ENCODE data around the gene RABIF. TPM values are rescaled to one million over a fixed set of nuclear protein-coding genes. Genes with fewer than 3 reads are reported as not detected.

RABIF gene
- total RNA-seq, 4 donors from 2014 or later: 2.9 to 4.5 (median 3.2) TPM

DNA sequence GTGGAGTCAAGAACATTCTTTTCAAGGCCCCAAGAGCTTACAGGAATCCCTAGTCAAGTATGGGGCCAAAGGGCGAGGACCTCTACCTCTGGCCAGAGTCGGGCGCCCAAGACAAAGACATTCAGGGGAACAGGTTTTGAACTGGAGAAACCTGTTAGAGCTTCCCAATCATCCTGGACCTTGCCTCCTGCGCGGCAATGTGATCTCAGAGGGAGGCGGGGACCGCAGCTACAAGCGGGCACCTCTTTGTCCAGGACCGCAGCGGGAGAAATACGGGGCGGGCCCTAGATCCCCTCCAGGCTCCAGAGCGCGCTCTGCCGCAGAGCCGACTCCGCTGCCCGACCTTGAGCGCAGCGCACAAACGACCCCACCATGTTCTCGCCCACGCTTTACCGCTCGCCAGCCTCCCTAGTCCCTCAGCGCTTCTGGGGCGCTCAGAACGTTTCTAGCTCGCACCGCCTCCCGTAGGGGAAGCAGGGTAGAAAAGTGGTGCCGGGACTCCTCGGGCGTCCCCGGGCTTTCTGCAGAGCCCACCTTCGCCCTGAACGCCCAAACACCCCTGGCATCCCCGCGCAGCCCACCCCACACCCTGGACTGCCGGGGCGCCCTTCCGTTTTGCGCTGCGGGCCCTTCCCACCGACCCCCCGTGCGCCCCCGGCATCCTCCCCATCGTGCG lies 28.1 kb downstream of the RABIF start:
- peak overlapping the region; percentile 44 to 83 (median 70) for H3K4me3 ChIP-seq
- no peaks in the 10 kb centered on the region for H3K36me3 ChIP-seq
- DNase-seq (ENCODE audit: low spot score in 2 of 2): no peak
- H3K4me1 ChIP-seq: peaks cover 0 to 25% (median 5%) of the 10 kb centered on the region in 4 donors
- 4% methylated on average over 32 to 38 of the region's 50 CpGs for WGBS, 2 donors
- H3K27ac ChIP-seq: peak overlapping the region in 3 of 4 donors; percentile 13 to 65 (median 41)
- TF ChIP-seq, protein P1, sequence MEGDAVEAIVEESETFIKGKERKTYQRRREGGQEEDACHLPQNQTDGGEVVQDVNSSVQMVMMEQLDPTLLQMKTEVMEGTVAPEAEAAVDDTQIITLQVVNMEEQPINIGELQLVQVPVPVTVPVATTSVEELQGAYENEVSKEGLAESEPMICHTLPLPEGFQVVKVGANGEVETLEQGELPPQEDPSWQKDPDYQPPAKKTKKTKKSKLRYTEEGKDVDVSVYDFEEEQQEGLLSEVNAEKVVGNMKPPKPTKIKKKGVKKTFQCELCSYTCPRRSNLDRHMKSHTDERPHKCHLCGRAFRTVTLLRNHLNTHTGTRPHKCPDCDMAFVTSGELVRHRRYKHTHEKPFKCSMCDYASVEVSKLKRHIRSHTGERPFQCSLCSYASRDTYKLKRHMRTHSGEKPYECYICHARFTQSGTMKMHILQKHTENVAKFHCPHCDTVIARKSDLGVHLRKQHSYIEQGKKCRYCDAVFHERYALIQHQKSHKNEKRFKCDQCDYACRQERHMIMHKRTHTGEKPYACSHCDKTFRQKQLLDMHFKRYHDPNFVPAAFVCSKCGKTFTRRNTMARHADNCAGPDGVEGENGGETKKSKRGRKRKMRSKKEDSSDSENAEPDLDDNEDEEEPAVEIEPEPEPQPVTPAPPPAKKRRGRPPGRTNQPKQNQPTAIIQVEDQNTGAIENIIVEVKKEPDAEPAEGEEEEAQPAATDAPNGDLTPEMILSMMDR (IDR thresholded peaks at IDR 0.05): no peak
- no peak for TF ChIP-seq EP300 (IDR thresholded peaks at IDR 0.05)
- TF ChIP-seq POLR2A (IDR thresholded peaks at IDR 0.05): no peak
- no peaks in the 10 kb centered on the region for H3K27me3 ChIP-seq
- H3K9me3 ChIP-seq: no peaks in the 10 kb centered on the region

DNA sequence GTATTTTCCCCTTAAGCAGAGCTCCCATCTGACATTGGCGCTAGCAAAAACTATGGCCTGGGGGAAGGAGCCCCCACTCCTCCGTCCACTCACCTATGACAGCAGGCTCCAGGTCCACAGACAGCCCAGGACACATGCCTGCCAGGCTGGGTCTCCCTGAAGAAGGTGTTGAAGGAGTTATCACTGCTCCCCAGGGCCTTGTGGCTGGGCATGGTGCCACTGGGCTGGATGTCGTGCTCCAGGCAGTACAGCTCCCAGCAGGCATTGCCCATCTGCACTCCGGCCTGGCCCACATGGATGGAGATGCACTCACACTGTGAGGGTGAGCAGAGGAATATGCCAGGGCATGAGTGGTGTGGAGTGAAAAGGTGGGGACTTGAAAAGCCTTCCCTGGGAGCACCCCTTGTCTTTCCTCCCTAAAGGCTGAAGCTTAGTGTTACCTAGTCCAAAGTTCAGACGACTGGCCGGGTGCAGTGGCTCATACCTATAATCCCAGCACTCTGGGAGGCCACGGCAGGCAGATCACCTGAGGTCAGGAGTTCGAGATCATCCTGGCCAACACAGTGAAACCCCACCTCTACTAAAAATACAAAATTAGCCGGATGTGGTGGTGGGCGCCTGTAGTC lies 30.0 kb downstream of the RABIF start:
- TF ChIP-seq, protein P1 (IDR thresholded peaks at IDR 0.05): no peak
- no peak for TF ChIP-seq POLR2A (IDR thresholded peaks at IDR 0.05)
- TF ChIP-seq EP300 (IDR thresholded peaks at IDR 0.05): no peak
- peak overlapping the region in 3 of 4 donors; percentile 4 to 74 (median 68) for H3K27ac ChIP-seq
- 83 to 87% methylated on average over 10 of the region's 10 CpGs for WGBS, 2 donors
- H3K9me3 ChIP-seq: no peaks in the 10 kb centered on the region
- H3K4me1 ChIP-seq: peaks cover 0 to 25% (median 5%) of the 10 kb centered on the region in 4 donors
- no peak overlapping the region for H3K4me3 ChIP-seq
- no peaks in the 10 kb centered on the region for H3K27me3 ChIP-seq
- DNase-seq (ENCODE audit: low spot score in 2 of 2): peak; percentile 22 to 29
- H3K36me3 ChIP-seq: no peaks in the 10 kb centered on the region

DNA sequence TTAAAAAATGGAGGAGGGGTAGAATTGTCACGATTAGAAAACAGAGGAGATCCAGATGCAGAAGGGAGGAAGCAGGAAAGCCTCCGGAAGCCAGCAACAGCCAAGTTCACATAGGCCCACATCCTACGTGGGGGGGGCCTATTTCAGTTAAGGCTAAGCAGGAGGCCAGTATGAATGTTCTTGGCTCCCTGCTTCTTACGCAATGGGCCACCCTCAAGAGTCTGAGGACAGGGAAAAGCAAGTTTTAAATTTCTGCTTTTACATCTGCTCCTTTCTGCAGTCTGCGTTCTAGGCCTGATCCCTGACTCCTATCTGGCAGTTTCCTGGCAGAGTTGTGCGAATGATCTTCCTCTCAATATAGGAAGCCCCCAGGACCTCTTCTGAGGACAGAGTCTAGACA lies 30.6 kb downstream of the RABIF start:
- Histone ChIP-seq H3K27ac (peak overlapping the region in 3 of 4 donors; percentile 4 to 74 (median 68)), H3K4me3 (no peak overlapping the region), H3K27me3 (no peaks in the 10 kb centered on the region), H3K4me1 (peaks cover 0 to 25% (median 5%) of the 10 kb centered on the region in 4 donors), H3K36me3 (no peaks in the 10 kb centered on the region), H3K9me3 (no peaks in the 10 kb centered on the region)
- 59 to 60% methylated on average over 6 of the region's 6 CpGs for WGBS, 2 donors
- DNase-seq (ENCODE audit: low spot score in 2 of 2): peak; percentile 47 to 86
- peak in 1 of 2 donors; percentile 74 for TF ChIP-seq EP300 (IDR thresholded peaks at IDR 0.05)
- no peak for TF ChIP-seq POLR2A (IDR thresholded peaks at IDR 0.05)
- TF ChIP-seq, protein P1 (IDR thresholded peaks at IDR 0.05): no peak

DNA sequence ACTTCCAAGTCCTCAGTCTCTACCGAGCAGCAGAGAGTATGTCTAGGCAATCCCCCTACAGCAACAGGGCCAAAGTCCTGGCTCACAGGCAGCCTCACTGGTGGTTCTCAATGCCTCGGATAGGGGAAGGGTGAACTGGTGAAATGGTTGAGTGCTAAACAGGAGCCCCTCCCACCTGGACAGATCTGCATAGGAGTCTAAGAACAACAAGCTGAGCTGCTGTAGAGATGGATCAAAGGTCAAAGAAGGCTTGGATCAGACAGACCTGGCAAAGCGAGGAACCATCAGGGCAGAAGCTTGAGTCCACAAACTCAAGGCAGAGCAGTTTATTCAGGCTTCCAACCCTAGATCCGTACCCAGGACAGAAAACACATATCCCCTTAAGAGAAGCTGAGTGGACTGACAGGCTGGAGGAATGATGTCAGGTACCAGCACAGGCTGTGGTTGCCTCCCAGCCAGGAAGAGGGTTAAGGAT lies 31.8 kb downstream of the RABIF start:
- WGBS, 2 donors: 61 to 75% methylated on average over 4 of the region's 4 CpGs
- Histone ChIP-seq H3K4me3 (no peak overlapping the region), H3K27me3 (no peaks in the 10 kb centered on the region), H3K9me3 (no peaks in the 10 kb centered on the region), H3K4me1 (peaks cover 0 to 23% (median 5%) of the 10 kb centered on the region in 4 donors), H3K36me3 (no peaks in the 10 kb centered on the region), H3K27ac (no peak overlapping the region)
- no peak for DNase-seq (ENCODE audit: low spot score in 2 of 2)
- TF ChIP-seq, protein P1 (IDR thresholded peaks at IDR 0.05): no peak
- TF ChIP-seq POLR2A (IDR thresholded peaks at IDR 0.05) (no peak), EP300 (IDR thresholded peaks at IDR 0.05) (no peak)

DNA sequence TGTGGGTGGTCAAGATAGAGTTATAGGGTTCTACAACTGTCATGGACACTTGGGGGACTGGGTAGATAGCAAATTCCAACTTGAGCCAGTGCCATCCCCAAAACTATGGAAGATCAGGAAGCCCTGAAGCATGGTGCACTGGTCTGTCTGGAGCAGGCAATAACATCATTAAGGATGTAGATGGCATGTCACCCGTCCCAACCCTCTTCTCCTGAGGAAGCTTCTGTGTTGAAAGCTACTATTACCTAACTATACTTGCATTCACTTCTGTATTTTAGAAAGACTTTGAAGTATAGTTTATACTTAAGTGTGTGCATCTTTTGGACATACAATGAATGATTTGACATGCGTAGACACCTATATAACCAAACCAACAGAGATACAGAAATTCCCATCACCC lies 32.9 kb downstream of the RABIF start:
- no peak for DNase-seq (ENCODE audit: low spot score in 2 of 2)
- no peaks in the 10 kb centered on the region for H3K9me3 ChIP-seq
- H3K27me3 ChIP-seq: no peaks in the 10 kb centered on the region
- 91 to 94% methylated on average over 2 of the region's 2 CpGs for WGBS, 2 donors
- no peaks in the 10 kb centered on the region for H3K36me3 ChIP-seq
- no peak for TF ChIP-seq POLR2A (IDR thresholded peaks at IDR 0.05)
- H3K27ac ChIP-seq: no peak overlapping the region
- peaks cover 0 to 16% (median 3%) of the 10 kb centered on the region in 4 donors for H3K4me1 ChIP-seq
- H3K4me3 ChIP-seq: no peak overlapping the region

All from tibial nerve (tissue), 4 donors.